Measurements from ENCODE around the gene SETD4. TPM values are rescaled to one million over a fixed set of nuclear protein-coding genes. Genes with fewer than 3 reads are reported as not detected.
A peak's percentile ranks its signal among the peaks of the same experiment; 100 is the strongest.
"Not testable (repeated sequence)": the region's sequence is repeated elsewhere in the genome, so short reads cannot be mapped to it uniquely, and the experiment has no call there.

Gene SETD4
- polyA plus RNA-seq (2013, experiment 1 of 4), result 28.0 TPM
- 24.7 TPM for polyA plus RNA-seq (2013, experiment 2 of 4)
- 19.1 TPM for polyA plus RNA-seq (2013, experiment 3 of 4)
- 21.5 TPM for polyA plus RNA-seq (2013, experiment 4 of 4)

- 0% methylated on average over 57 of the region's 57 CpGs for WGBS, 2 experiments
- Histone ChIP-seq H3K4me3 (ENCODE audit: insufficient read depth, low read depth, low read length) (peak within 1 kb of the TSS; percentile 85), H3K27me3 (ENCODE audit: control insufficient read depth, insufficient read depth, low read length, poor library complexity, severe bottlenecking) (no peaks in the 10 kb centered on the region), H3K27ac (ENCODE audit: insufficient read depth, low read depth, low read length, poor library complexity, severe bottlenecking) (peak within 1 kb of the TSS; percentile 82), H3K4me1 (ENCODE audit: control insufficient read depth, insufficient read depth, low read length) (no peaks in the 10 kb centered on the region), H3K36me3 (ENCODE audit: control insufficient read depth, insufficient read depth, low read length) (peaks cover 16% of the 10 kb centered on the region), H3K9me3 (ENCODE audit: control insufficient read depth, low read length) (no peaks in the 10 kb centered on the region)
Measured at GRCh38 chr21:36060159-36060921, at the start of gene SETD4. Gene SETD4, minus strand, starts transcription at chr21:36060526. Its CDS starts 1,638 bp downstream, at chr21:36058888.

GRCh38 chr21:36109868-36110267, 49.5 kb upstream of the SETD4 start:
- H3K4me1 ChIP-seq (ENCODE audit: control insufficient read depth, insufficient read depth, low read length), result no peaks in the 10 kb centered on the region
- 92 to 96% methylated on average over 9 to 10 of the region's 10 CpGs for WGBS, 2 experiments
- H3K27ac ChIP-seq (ENCODE audit: insufficient read depth, low read depth, low read length, poor library complexity, severe bottlenecking), result no peak overlapping the region
- H3K27me3 ChIP-seq (ENCODE audit: control insufficient read depth, insufficient read depth, low read length, poor library complexity, severe bottlenecking), result no peaks in the 10 kb centered on the region
- no peak overlapping the region for H3K4me3 ChIP-seq (ENCODE audit: insufficient read depth, low read depth, low read length)
- H3K9me3 ChIP-seq (ENCODE audit: control insufficient read depth, low read length), result no peaks in the 10 kb centered on the region
- no peaks in the 10 kb centered on the region for H3K36me3 ChIP-seq (ENCODE audit: control insufficient read depth, insufficient read depth, low read length)

- no peak overlapping the region for H3K4me3 ChIP-seq (ENCODE audit: insufficient read depth, low read depth, low read length)
- 68 to 85% methylated on average over 4 of the region's 4 CpGs for WGBS, 2 experiments
Measured at GRCh38 chr21:36105327-36105842, 45.1 kb upstream of the SETD4 start.

GRCh38 chr21:36104317-36105300, 44.3 kb upstream of the SETD4 start:
- H3K36me3 ChIP-seq (ENCODE audit: control insufficient read depth, insufficient read depth, low read length), result no peaks in the 10 kb centered on the region
- H3K4me3 ChIP-seq (ENCODE audit: insufficient read depth, low read depth, low read length), result no peak overlapping the region

More at GRCh38 chr21:36105327-36105842, 45.1 kb upstream of the SETD4 start:
- Histone ChIP-seq H3K36me3 (ENCODE audit: control insufficient read depth, insufficient read depth, low read length) (no peaks in the 10 kb centered on the region), H3K27me3 (ENCODE audit: control insufficient read depth, insufficient read depth, low read length, poor library complexity, severe bottlenecking) (no peaks in the 10 kb centered on the region), H3K27ac (ENCODE audit: insufficient read depth, low read depth, low read length, poor library complexity, severe bottlenecking) (no peak overlapping the region), H3K9me3 (ENCODE audit: control insufficient read depth, low read length) (no peaks in the 10 kb centered on the region), H3K4me1 (ENCODE audit: control insufficient read depth, insufficient read depth, low read length) (no peaks in the 10 kb centered on the region)

GRCh38 chr21:36103434-36103833, 43.1 kb upstream of the SETD4 start:
- no peak overlapping the region for H3K4me3 ChIP-seq (ENCODE audit: insufficient read depth, low read depth, low read length)
- H3K27me3 ChIP-seq (ENCODE audit: control insufficient read depth, insufficient read depth, low read length, poor library complexity, severe bottlenecking), result no peaks in the 10 kb centered on the region
- H3K9me3 ChIP-seq (ENCODE audit: control insufficient read depth, low read length), result no peaks in the 10 kb centered on the region
- H3K36me3 ChIP-seq (ENCODE audit: control insufficient read depth, insufficient read depth, low read length), result no peaks in the 10 kb centered on the region
- no peaks in the 10 kb centered on the region for H3K4me1 ChIP-seq (ENCODE audit: control insufficient read depth, insufficient read depth, low read length)
- H3K27ac ChIP-seq (ENCODE audit: insufficient read depth, low read depth, low read length, poor library complexity, severe bottlenecking), result no peak overlapping the region

More at GRCh38 chr21:36104317-36105300, 44.3 kb upstream of the SETD4 start:
- Histone ChIP-seq H3K4me1 (ENCODE audit: control insufficient read depth, insufficient read depth, low read length) (no peaks in the 10 kb centered on the region), H3K27me3 (ENCODE audit: control insufficient read depth, insufficient read depth, low read length, poor library complexity, severe bottlenecking) (no peaks in the 10 kb centered on the region), H3K9me3 (ENCODE audit: control insufficient read depth, low read length) (no peaks in the 10 kb centered on the region), H3K27ac (ENCODE audit: insufficient read depth, low read depth, low read length, poor library complexity, severe bottlenecking) (no peak overlapping the region)
- 78 to 79% methylated on average over 29 of the region's 29 CpGs for WGBS, 2 experiments

- 87 to 88% methylated on average over 6 of the region's 6 CpGs for WGBS, 2 experiments
Measured at GRCh38 chr21:36100971-36101641, 40.8 kb upstream of the SETD4 start.

GRCh38 chr21:36099695-36100211, 39.4 kb upstream of the SETD4 start:
- H3K27ac ChIP-seq (ENCODE audit: insufficient read depth, low read depth, low read length, poor library complexity, severe bottlenecking); H3K4me3 ChIP-seq (ENCODE audit: insufficient read depth, low read depth, low read length); H3K36me3 ChIP-seq (ENCODE audit: control insufficient read depth, insufficient read depth, low read length); H3K4me1 ChIP-seq (ENCODE audit: control insufficient read depth, insufficient read depth, low read length); H3K9me3 ChIP-seq (ENCODE audit: control insufficient read depth, low read length); H3K27me3 ChIP-seq (ENCODE audit: control insufficient read depth, insufficient read depth, low read length, poor library complexity, severe bottlenecking): not testable (repeated sequence)
- 34 to 36% methylated on average over 12 to 13 of the region's 13 CpGs for WGBS, 2 experiments

More at GRCh38 chr21:36100971-36101641, 40.8 kb upstream of the SETD4 start:
- H3K27ac ChIP-seq (ENCODE audit: insufficient read depth, low read depth, low read length, poor library complexity, severe bottlenecking), result no peak overlapping the region
- H3K9me3 ChIP-seq (ENCODE audit: control insufficient read depth, low read length), result no peaks in the 10 kb centered on the region
- no peak overlapping the region for H3K4me3 ChIP-seq (ENCODE audit: insufficient read depth, low read depth, low read length)
- peaks cover 5% of the 10 kb centered on the region for H3K4me1 ChIP-seq (ENCODE audit: control insufficient read depth, insufficient read depth, low read length)
- H3K36me3 ChIP-seq (ENCODE audit: control insufficient read depth, insufficient read depth, low read length), result no peaks in the 10 kb centered on the region
- H3K27me3 ChIP-seq (ENCODE audit: control insufficient read depth, insufficient read depth, low read length, poor library complexity, severe bottlenecking), result no peaks in the 10 kb centered on the region

- H3K27ac ChIP-seq (ENCODE audit: insufficient read depth, low read depth, low read length, poor library complexity, severe bottlenecking), result no peak overlapping the region
- H3K27me3 ChIP-seq (ENCODE audit: control insufficient read depth, insufficient read depth, low read length, poor library complexity, severe bottlenecking), result no peaks in the 10 kb centered on the region
- H3K4me3 ChIP-seq (ENCODE audit: insufficient read depth, low read depth, low read length), result no peak overlapping the region
- peaks cover 5% of the 10 kb centered on the region for H3K4me1 ChIP-seq (ENCODE audit: control insufficient read depth, insufficient read depth, low read length)
- 87 to 96% methylated on average over 3 of the region's 3 CpGs for WGBS, 2 experiments
- H3K36me3 ChIP-seq (ENCODE audit: control insufficient read depth, insufficient read depth, low read length), result no peaks in the 10 kb centered on the region
- H3K9me3 ChIP-seq (ENCODE audit: control insufficient read depth, low read length), result no peaks in the 10 kb centered on the region
Measured at GRCh38 chr21:36099000-36099399, 38.7 kb upstream of the SETD4 start.

- Histone ChIP-seq H3K9me3 (ENCODE audit: control insufficient read depth, low read length) (peaks cover 2% of the 10 kb centered on the region), H3K4me3 (ENCODE audit: insufficient read depth, low read depth, low read length) (no peak overlapping the region), H3K27me3 (ENCODE audit: control insufficient read depth, insufficient read depth, low read length, poor library complexity, severe bottlenecking) (no peaks in the 10 kb centered on the region), H3K27ac (ENCODE audit: insufficient read depth, low read depth, low read length, poor library complexity, severe bottlenecking) (no peak overlapping the region), H3K4me1 (ENCODE audit: control insufficient read depth, insufficient read depth, low read length) (peaks cover 5% of the 10 kb centered on the region), H3K36me3 (ENCODE audit: control insufficient read depth, insufficient read depth, low read length) (no peaks in the 10 kb centered on the region)
- WGBS, 2 experiments, result 86 to 90% methylated on average over 2 of the region's 2 CpGs
Measured at GRCh38 chr21:36098182-36098532, 37.8 kb upstream of the SETD4 start.
